ENCODE results near the gene PPM1J.
"Not testable (repeated sequence)": the region's sequence is repeated elsewhere in the genome, so short reads cannot be mapped to it uniquely, and the experiment has no call there.

DNA sequence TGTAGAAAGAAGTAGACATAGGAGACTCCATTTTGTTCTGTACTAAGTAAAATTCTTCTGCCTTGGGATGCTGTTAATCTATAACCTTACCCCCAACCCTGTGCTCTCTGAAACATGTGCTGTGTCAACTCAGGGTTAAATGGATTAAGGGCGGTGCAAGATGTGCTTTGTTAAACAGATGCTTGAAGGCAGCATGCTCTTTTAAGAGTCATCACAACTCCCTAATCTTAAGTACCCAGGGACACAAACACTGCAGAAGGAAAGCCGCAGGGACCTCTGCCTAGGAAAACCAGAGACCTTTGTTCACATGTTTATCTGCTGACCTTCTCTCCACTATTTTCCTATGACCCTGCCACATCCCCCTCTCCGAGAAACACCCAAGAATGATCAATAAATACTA lies 13.9 kb upstream of the PPM1J start:
- TF ChIP-seq, protein P1, sequence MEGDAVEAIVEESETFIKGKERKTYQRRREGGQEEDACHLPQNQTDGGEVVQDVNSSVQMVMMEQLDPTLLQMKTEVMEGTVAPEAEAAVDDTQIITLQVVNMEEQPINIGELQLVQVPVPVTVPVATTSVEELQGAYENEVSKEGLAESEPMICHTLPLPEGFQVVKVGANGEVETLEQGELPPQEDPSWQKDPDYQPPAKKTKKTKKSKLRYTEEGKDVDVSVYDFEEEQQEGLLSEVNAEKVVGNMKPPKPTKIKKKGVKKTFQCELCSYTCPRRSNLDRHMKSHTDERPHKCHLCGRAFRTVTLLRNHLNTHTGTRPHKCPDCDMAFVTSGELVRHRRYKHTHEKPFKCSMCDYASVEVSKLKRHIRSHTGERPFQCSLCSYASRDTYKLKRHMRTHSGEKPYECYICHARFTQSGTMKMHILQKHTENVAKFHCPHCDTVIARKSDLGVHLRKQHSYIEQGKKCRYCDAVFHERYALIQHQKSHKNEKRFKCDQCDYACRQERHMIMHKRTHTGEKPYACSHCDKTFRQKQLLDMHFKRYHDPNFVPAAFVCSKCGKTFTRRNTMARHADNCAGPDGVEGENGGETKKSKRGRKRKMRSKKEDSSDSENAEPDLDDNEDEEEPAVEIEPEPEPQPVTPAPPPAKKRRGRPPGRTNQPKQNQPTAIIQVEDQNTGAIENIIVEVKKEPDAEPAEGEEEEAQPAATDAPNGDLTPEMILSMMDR (conservative IDR thresholded peaks at IDR 0.05; ENCODE audit: low read length) = not testable (repeated sequence)
- TF ChIP-seq EZH2phosphoT487 (IDR thresholded peaks at IDR 0.05; ENCODE audit: borderline replicate concordance) = not testable (repeated sequence)

All from Loucy (cell line).